ENCODE measurements around the gene NBAS. TPM values are rescaled to one million over a fixed set of nuclear protein-coding genes. Genes with fewer than 3 reads are reported as not detected.
"Not testable (repeated sequence)": the region's sequence is repeated elsewhere in the genome, so short reads cannot be mapped to it uniquely, and the experiment has no call there.

The NBAS gene
- total RNA-seq, 1 experiment from 2014 or later: 27.9 TPM

- DNase-seq: no peak
- Histone ChIP-seq H3K27me3 (no peaks in the 10 kb centered on the region), H3K4me3 (no peak overlapping the region), H3K36me3 (peaks cover 14% of the 10 kb centered on the region), H3K9me3 (no peaks in the 10 kb centered on the region)
These were observed 13.8 kb downstream of the NBAS start for GRCh38 chr2:15547115-15547876.

GRCh38 chr2:15546297-15547098 is 14.6 kb downstream of the NBAS start:
- Histone ChIP-seq H3K4me3 (no peak overlapping the region), H3K36me3 (peaks cover 12% of the 10 kb centered on the region), H3K9me3 (no peaks in the 10 kb centered on the region), H3K27me3 (no peaks in the 10 kb centered on the region)
- no peak for DNase-seq

DNA sequence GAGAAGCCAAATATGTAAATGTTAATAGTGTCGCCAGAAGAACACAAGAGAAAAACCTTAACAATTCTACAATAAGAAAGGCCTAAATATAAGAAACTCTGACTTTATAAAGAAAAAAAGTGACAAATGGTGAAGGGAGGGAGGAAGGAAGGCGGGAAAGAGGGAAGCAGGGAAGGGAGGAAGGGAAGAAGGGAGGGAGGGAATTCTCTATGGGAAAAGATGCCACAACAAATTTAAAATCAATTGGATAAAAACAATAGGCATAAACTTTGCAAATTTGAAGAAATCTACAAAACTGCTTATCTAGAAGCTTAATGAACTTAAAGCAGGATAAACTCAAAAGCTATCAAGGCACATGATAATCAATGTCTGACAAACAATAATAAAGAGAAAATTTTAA is 16.9 kb downstream of the NBAS start:
- Histone ChIP-seq H3K9me3 (no peaks in the 10 kb centered on the region), H3K4me3 (no peak overlapping the region), H3K27me3 (no peaks in the 10 kb centered on the region), H3K36me3 (peaks cover 9% of the 10 kb centered on the region)
- no peak for DNase-seq

- DNase-seq: no peak
- no peak overlapping the region for H3K4me3 ChIP-seq
- H3K27me3 ChIP-seq: no peaks in the 10 kb centered on the region
- H3K36me3 ChIP-seq: peaks cover 4% of the 10 kb centered on the region
- no peaks in the 10 kb centered on the region for H3K9me3 ChIP-seq
These were observed 17.6 kb downstream of the NBAS start for GRCh38 chr2:15543541-15543940.

DNA sequence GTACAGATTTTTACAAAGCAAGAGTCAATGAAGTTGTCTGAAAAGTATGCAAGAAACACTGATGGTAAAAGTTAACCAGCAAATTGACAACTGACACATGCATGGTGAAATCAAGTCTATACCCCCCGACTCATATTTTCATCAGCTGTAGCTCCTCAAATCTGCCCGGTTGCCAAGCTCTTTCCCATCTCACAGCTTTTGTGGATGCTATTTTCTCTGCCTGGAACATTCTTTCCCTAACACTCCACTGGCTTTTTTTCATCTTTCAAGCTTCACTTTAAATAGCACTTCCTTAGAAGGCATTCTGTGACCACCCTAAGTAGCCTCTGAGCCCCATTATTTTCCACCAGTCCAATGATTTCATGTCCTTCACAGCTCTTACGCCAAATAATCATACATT is 18.1 kb downstream of the NBAS start:
- Histone ChIP-seq H3K9me3 (no peaks in the 10 kb centered on the region), H3K36me3 (no peaks in the 10 kb centered on the region; the same call in 1 of the 2 replicates)
- DNase-seq: no peak

GRCh38 chr2:15542269-15542668 is 18.9 kb downstream of the NBAS start:
- not testable (repeated sequence) for H3K27me3 ChIP-seq, DNase-seq, H3K9me3 ChIP-seq, H3K36me3 ChIP-seq, H3K4me3 ChIP-seq

More for the DNA sequence above, 18.1 kb downstream of the NBAS start:
- Histone ChIP-seq H3K27me3 (no peaks in the 10 kb centered on the region), H3K4me3 (no peak overlapping the region)

DNA sequence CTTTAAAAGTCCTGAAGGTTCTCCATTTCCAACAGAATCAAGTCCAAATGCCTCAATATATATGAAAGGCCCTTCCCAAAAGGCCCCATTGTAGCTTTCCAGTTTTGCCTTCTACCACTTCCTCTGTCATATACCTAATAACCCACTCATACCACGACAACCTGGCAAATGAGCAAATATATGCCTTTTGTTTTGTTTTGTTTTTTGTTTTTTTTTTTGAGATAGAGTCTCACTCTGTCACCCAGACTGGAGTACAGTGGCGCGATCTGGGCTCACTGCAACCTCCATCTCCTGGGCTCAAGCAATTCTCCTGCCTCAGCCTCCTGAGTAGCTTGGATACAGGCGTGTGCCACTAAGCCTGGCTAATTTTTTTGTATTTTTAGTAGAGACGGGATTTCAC is 20.6 kb downstream of the NBAS start:
- H3K9me3 ChIP-seq, H3K27me3 ChIP-seq, H3K4me3 ChIP-seq, DNase-seq, H3K36me3 ChIP-seq: not testable (repeated sequence)

DNA sequence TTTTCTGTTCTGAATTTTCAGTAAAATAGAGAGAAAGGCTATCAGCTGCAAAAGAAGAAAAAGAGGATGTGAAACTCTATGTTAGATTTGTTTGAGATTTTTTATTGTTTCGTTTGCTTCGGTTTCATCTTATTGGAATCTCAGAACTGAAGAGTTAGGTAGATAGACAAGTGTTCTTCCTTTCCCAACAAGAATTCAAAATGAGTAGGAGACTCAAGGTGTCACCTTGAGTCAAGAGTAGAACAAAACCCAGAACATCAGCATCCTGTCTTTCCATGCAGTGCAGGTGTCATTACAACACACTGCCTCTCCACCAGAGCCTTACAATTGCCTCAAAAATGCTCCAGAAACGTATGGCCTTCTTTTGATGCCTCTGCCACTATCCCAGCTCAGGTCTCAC is 21.1 kb downstream of the NBAS start:
- no peaks in the 10 kb centered on the region for H3K27me3 ChIP-seq
- H3K36me3 ChIP-seq: no peaks in the 10 kb centered on the region
- DNase-seq: no peak
- H3K9me3 ChIP-seq: no peaks in the 10 kb centered on the region
- H3K4me3 ChIP-seq: no peak overlapping the region

GRCh38 chr2:15538792-15539191 is 22.3 kb downstream of the NBAS start:
- H3K36me3 ChIP-seq: 0 out of 2 replicates have a peak, but pooled peaks cover 2% of the 10 kb centered on the region
- no peaks in the 10 kb centered on the region for H3K9me3 ChIP-seq
- DNase-seq: no peak
- no peak overlapping the region for H3K4me3 ChIP-seq
- no peaks in the 10 kb centered on the region for H3K27me3 ChIP-seq

- Histone ChIP-seq H3K36me3 (peaks cover 5% of the 10 kb centered on the region; the same call in 1 of the 2 replicates), H3K27me3 (no peaks in the 10 kb centered on the region), H3K9me3 (no peaks in the 10 kb centered on the region), H3K4me3 (no peak overlapping the region)
- no peak for DNase-seq
These were observed 27.2 kb downstream of the NBAS start for GRCh38 chr2:15533860-15534480.

DNA sequence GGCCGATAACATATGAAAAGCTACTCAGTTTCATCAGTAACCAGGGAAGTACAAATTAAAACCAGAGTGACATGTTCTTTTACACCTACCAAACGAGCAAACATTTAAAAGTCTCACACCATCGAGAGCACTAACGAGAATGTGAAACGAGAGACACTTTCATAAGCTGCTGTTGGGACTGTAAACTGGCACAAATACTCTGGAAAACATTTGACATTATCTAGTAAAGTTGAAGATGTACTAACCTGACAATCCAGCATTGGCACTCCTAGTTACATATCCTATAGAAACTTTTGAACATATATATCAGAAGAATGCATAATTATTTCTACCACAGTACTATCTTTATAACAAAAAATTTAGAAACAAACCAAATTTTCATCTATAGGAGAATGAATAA is 28.1 kb downstream of the NBAS start:
- no peak for DNase-seq
- Histone ChIP-seq H3K36me3 (peaks cover 5% of the 10 kb centered on the region; the same call in 1 of the 2 replicates), H3K4me3 (no peak overlapping the region), H3K27me3 (no peaks in the 10 kb centered on the region), H3K9me3 (no peaks in the 10 kb centered on the region)

DNA sequence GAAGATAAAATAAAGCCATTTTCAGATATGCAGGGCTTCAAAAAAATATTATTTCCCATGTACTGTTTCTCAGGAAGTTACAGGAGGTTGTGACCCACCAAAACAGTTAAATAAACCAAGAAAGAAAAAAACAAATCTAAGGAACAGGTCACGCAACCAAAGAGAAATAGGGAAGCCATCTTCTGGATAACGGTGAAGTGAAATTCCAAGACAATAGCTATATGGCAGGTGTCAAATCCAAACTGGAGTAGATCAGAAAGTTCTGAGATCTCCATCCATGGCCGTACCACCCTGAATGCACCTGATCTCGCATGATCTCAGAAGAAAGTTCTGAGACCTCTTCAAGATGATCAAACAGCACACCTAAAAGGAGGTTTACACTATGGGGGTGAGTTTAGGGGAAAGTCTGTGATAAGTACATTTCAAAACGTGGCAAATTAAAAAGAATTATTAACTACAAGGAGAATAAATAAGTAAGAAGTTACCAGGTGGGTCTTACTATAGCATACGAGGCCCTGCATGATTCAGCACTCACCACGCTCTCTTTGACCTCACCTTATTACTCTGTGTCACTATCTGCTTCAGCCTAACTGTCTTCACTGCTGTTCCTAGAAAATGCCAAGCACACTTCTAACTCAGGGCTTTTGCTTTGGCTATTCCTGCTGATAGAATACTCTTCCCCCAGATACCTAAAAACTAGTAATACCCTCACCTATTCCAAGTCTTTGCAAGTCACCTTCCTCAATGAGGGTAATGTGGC is 29.9 kb downstream of the NBAS start:
- Histone ChIP-seq H3K36me3 (peaks cover 5% of the 10 kb centered on the region), H3K4me3 (no peak overlapping the region), H3K9me3 (no peaks in the 10 kb centered on the region), H3K27me3 (no peaks in the 10 kb centered on the region)
- DNase-seq: no peak

DNA sequence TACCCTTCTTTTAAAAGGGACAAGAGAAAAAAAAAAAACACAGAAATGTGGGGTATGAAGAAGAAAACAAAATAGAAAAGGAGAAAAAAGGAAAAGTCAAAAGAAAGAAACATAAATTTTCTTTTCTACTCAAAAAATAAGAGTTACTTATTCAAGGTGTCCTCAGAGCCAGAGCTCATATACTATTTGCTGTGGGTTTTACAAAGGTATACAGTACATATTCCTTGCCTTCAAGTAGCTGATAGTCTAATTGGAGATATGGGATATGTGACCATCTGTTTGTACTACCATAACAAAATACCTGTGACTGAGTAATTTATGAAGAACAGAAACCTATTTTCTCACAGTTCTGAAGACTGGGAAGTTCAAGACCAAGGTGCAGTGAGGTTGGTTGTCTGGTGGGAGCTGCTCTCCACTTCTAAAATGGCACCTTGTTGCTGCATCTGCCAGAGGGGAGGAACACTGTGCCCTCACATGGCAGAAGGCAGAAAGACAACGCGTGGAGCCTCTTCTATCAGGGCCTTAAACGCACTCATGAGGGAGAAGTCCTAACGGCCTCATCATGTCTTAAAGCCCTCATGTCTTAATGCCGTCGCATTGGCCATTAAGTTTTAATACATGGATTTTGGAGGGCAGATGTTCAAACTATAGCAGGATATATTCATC is 33.9 kb downstream of the NBAS start:
- H3K9me3 ChIP-seq: no peaks in the 10 kb centered on the region
- H3K4me3 ChIP-seq: no peak overlapping the region
- H3K27me3 ChIP-seq: no peaks in the 10 kb centered on the region
- no peaks in the 10 kb centered on the region; the same call in none of the 2 replicates for H3K36me3 ChIP-seq
- no peak for DNase-seq

DNA sequence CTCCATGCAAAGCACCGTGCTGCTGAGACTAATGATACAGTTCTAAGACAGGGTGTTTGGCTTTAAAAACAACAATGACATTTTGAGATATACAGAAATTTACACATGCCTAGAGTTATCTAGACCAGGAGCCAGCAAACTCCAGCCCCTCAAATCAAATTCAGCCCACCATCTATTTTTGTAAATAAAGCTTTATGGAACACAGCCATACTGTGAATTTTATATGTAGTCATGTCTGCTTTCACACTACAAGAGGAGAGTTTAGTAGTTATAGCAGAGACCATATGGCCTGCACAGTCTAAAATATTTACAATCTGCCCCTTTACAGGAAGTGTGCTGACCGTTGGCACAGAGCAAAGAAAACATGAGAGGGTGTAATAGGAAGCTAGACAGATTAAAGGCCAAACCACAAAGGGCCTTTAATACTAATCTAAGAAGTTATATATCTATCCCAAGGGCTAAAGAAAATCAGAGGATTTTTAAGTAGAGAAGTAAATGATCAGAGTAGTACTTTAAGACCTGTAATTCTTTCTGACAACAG is 39.4 kb downstream of the NBAS start:
- Histone ChIP-seq H3K36me3 (no peaks in the 10 kb centered on the region; the same call in none of the 2 replicates), H3K9me3 (no peaks in the 10 kb centered on the region), H3K4me3 (no peak overlapping the region), H3K27me3 (no peaks in the 10 kb centered on the region)
- DNase-seq: no peak

DNA sequence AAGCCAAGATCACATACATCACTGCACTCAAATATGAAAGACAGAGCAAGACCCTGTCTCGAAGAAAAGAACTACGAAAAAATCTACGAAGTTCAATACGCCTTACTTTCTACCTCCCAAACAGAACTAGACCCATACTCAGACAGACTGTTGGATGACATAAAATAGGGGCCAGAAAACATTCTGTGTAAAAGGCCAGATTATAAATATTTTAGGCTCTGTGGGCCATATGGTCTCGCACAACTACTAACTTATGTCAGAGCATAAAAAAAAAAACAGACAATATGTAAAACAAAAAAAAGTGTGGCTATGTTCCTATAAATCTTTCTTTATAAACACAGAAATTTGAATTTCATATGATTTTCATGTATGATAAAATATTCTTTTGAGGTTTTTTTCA is 40.8 kb downstream of the NBAS start:
- H3K4me3 ChIP-seq: no peak overlapping the region
- H3K36me3 ChIP-seq: no peaks in the 10 kb centered on the region
- no peak for DNase-seq
- no peaks in the 10 kb centered on the region for H3K27me3 ChIP-seq
- H3K9me3 ChIP-seq: no peaks in the 10 kb centered on the region

DNA sequence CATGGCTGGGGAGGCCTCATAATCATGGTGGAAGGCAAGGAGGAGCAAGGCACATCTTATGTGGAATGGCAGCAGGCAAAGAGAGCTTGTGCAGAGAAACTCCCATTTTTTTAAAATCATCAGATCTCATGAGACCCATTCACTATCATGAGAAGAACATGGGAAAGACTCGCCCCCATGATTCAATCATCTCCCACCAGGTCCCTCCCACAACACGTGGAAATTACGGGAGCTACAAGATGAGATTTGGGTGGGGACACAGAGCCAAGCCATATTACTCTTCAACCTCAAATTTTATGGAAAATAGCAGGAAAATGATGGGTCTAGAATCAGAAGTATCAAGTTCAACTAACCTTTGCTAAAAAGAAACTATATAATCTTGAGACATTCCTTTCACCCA is 42.4 kb downstream of the NBAS start:
- H3K27me3 ChIP-seq, H3K9me3 ChIP-seq, DNase-seq, H3K36me3 ChIP-seq, H3K4me3 ChIP-seq: not testable (repeated sequence)
